HK-2 (cell line): Measurements from ENCODE around the gene KLK1.

Experiments
- DNase-seq: peaks from one replicate; pipeline ENCODE4 v3.0.0-alpha.2; 2018; ENCODE audit not compliant: unreplicated experiment

Gene KLK1

GRCh38 chr19:50823389-50824042 is at the start of gene KLK1:
KLK1 (minus strand) TSS chr19:50823787; CDS start chr19:50823748, 39 bp downstream.
- DNase-seq, result no peak

- DNase-seq, result no peak
Observed at GRCh38 chr19:50873056-50873455, 49.5 kb upstream of the KLK1 start, which contains the start of gene KLK2. KLK2 (plus strand) TSS chr19:50873439; CDS start chr19:50873474, 35 bp downstream.

GRCh38 chr19:50870417-50871089 is 47.0 kb upstream of the KLK1 start:
- DNase-seq, result no peak

- no peak for DNase-seq
Observed at GRCh38 chr19:50869479-50869878, 45.9 kb upstream of the KLK1 start.

- DNase-seq, result no peak
Observed at GRCh38 chr19:50861496-50862286, 38.1 kb upstream of the KLK1 start.

GRCh38 chr19:50861010-50861409 is 37.4 kb upstream of the KLK1 start:
- DNase-seq, result no peak

GRCh38 chr19:50859849-50860248 is 36.3 kb upstream of the KLK1 start:
- no peak for DNase-seq

- DNase-seq, result no peak
Observed at GRCh38 chr19:50858886-50859285, 35.3 kb upstream of the KLK1 start.

- DNase-seq, result no peak
Observed at GRCh38 chr19:50857366-50857765, 33.8 kb upstream of the KLK1 start.

- DNase-seq, result no peak
Observed at GRCh38 chr19:50854636-50855410, 31.2 kb upstream of the KLK1 start, which contains the start of gene KLK3. KLK3 (plus strand) TSS chr19:50854915; CDS start chr19:50854956, 41 bp downstream.

- DNase-seq, result no peak
Observed at GRCh38 chr19:50851620-50852019, 28.0 kb upstream of the KLK1 start.

GRCh38 chr19:50850738-50851137 is 27.2 kb upstream of the KLK1 start:
- DNase-seq, result no peak

GRCh38 chr19:50844296-50844935 is 20.8 kb upstream of the KLK1 start:
- DNase-seq, result no peak

- DNase-seq, result no peak
Observed at GRCh38 chr19:50843701-50844221, 20.2 kb upstream of the KLK1 start.

GRCh38 chr19:50843205-50843604 is 19.6 kb upstream of the KLK1 start:
- no peak for DNase-seq

GRCh38 chr19:50842130-50842529 is 18.5 kb upstream of the KLK1 start:
- DNase-seq, result no peak

- no peak for DNase-seq
Observed at GRCh38 chr19:50839712-50840655, 16.4 kb upstream of the KLK1 start.

- DNase-seq, result no peak
Observed at GRCh38 chr19:50838239-50838638, 14.7 kb upstream of the KLK1 start.

GRCh38 chr19:50837300-50837699 is 13.7 kb upstream of the KLK1 start:
- no peak for DNase-seq
